Measurements from ENCODE around the gene ELAVL3.
A peak's percentile ranks its signal among the peaks of the same experiment; 100 is the strongest.
"Not testable (repeated sequence)": the region's sequence is repeated elsewhere in the genome, so short reads cannot be mapped to it uniquely, and the experiment has no call there.

ELAVL3 gene

GRCh38 chr19:11435833-11436313 is 45.0 kb downstream of the ELAVL3 start:
- ChIA-PET POLR2A (interaction anchor here (1.0 to 1.8 kb wide), 5 partner anchors 14 to 62 kb away, joined by 3 to 12 read pairs (median 6); partner anchors contain the start of gene SWSAP1), CTCF (interaction anchor here (0.6 to 1.4 kb wide), 10 partner anchors 10 to 142 kb away, joined by 3 to 8 read pairs (median 3); no protein-coding TSS in a partner anchor)
- no peak for DNase-seq (ENCODE audit: extremely low spot score)
- TF ChIP-seq FOXA1 (IDR thresholded peaks at IDR 0.05): no peak
- TF ChIP-seq BHLHE40 (IDR thresholded peaks at IDR 0.05; ENCODE audit: borderline replicate concordance): no peak
- no peak for TF ChIP-seq FOXK2 (IDR thresholded peaks at IDR 0.05)
- no peak for TF ChIP-seq SP1 (IDR thresholded peaks at IDR 0.05)
- no peak for TF ChIP-seq L3MBTL2 (conservative IDR thresholded peaks at IDR 0.05)
- no peak for TF ChIP-seq ELF4 (IDR thresholded peaks at IDR 0.05)
- no peak for TF ChIP-seq CTBP1 (IDR thresholded peaks at IDR 0.05; ENCODE audit: borderline replicate concordance)
- no peak for TF ChIP-seq TARDBP (IDR thresholded peaks at IDR 0.05)
- no peak for TF ChIP-seq ARNT (IDR thresholded peaks at IDR 0.05)
- TF ChIP-seq HDGF (IDR thresholded peaks at IDR 0.05; ENCODE audit: borderline replicate concordance): no peak
- no peak for TF ChIP-seq NFRKB (IDR thresholded peaks at IDR 0.05)
- TF ChIP-seq, protein P1, sequence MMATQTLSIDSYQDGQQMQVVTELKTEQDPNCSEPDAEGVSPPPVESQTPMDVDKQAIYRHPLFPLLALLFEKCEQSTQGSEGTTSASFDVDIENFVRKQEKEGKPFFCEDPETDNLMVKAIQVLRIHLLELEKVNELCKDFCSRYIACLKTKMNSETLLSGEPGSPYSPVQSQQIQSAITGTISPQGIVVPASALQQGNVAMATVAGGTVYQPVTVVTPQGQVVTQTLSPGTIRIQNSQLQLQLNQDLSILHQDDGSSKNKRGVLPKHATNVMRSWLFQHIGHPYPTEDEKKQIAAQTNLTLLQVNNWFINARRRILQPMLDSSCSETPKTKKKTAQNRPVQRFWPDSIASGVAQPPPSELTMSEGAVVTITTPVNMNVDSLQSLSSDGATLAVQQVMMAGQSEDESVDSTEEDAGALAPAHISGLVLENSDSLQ (IDR thresholded peaks at IDR 0.05): no peak
- TF ChIP-seq ZNF384 (IDR thresholded peaks at IDR 0.05): no peak
- no peak for TF ChIP-seq SUZ12 (IDR thresholded peaks at IDR 0.05)

GRCh38 chr19:11435057-11435832 is 45.6 kb downstream of the ELAVL3 start, which contains the start of the genes ODAD3 and PRKCSH:
Gene ODAD3, minus strand, starts transcription at chr19:11435121. Its CDS starts 105 bp downstream, at chr19:11435016.
Gene PRKCSH, plus strand, starts transcription at chr19:11435635. Its CDS starts 483 bp downstream, at chr19:11436118.
- DNase-seq (ENCODE audit: extremely low spot score): peak; percentile 99
- CTCF ChIA-PET: interaction anchor here (0.6 to 1.4 kb wide), 13 partner anchors 11 to 894 kb away, joined by 3 to 8 read pairs (median 3); partner anchors contain the start of gene TMEM205
- POLR2A ChIA-PET: interaction anchor here (0.6 to 1.8 kb wide), 9 partner anchors 8 to 61 kb away, joined by 3 to 12 read pairs (median 3); partner anchors contain the start of genes RGL3 and SWSAP1
- no peak for TF ChIP-seq FOXM1 (IDR thresholded peaks at IDR 0.05; ENCODE audit: borderline replicate concordance)
- TF ChIP-seq ARNT (IDR thresholded peaks at IDR 0.05): no peak
- peak; percentile 63 for TF ChIP-seq L3MBTL2 (conservative IDR thresholded peaks at IDR 0.05)
- peak; percentile 69 for TF ChIP-seq ELF4 (IDR thresholded peaks at IDR 0.05)
- no peak for TF ChIP-seq ZNF384 (IDR thresholded peaks at IDR 0.05)
- no peak for TF ChIP-seq BHLHE40 (IDR thresholded peaks at IDR 0.05; ENCODE audit: borderline replicate concordance)
- TF ChIP-seq, protein P1 (IDR thresholded peaks at IDR 0.05): peak; percentile 96
- no peak for TF ChIP-seq SP1 (IDR thresholded peaks at IDR 0.05)
- no peak for TF ChIP-seq FOXK2 (IDR thresholded peaks at IDR 0.05)

DNA sequence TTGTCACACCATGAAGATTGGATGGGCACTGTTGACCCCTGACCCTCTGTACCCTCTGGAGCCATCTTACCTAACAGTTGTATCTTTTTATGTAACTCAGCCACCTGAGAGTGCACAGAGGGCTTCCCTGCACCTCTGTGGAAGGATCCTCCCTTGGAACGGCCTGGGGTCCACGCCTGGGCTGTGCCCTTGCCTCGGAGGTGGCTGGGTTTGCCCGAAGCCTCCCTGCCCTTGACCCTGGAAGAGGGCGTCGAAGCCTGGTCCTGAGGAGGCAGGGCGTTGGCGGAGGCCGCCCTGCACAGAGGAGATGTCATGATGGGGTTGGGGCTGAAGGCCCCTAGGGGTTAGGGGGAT is 46.2 kb downstream of the ELAVL3 start:
- CTCF ChIA-PET: interaction anchor here (0.6 to 1.4 kb wide), 7 partner anchors 18 to 893 kb away, joined by 3 to 8 read pairs (median 3); partner anchors contain the start of gene TMEM205

DNA sequence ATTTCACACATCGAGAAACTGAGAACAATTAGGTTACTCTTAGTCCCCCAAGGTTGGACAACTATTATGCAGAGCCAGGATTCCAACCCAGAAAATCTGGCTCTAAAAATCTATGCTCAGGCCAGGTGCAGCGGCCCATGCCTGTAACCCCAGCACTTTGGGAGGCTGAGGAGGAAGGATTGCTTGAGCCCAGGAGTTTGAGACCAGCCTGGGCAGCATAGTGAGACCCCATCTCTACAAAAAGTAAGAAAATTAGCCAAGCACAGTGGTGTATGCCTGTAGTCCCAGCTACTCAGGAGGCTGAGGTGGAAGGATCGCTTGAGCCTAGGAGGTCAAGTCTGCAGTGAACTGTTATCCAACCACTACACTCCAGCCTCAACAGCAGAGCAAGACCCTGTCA is 47.3 kb downstream of the ELAVL3 start:
- CTCF ChIA-PET: interaction anchor here (1.2 kb wide), 1 partner anchor 50 kb away, joined by 3 read pairs; no protein-coding TSS in a partner anchor
- POLR2A ChIA-PET; DNase-seq (ENCODE audit: extremely low spot score): not testable (repeated sequence)

More for the DNA sequence above, 46.2 kb downstream of the ELAVL3 start:
- POLR2A ChIA-PET: interaction anchor here (0.6 to 1.8 kb wide), 9 partner anchors 9 to 60 kb away, joined by 3 to 12 read pairs (median 3); partner anchors contain the start of genes RGL3 and SWSAP1
- TF ChIP-seq SUZ12 (IDR thresholded peaks at IDR 0.05) (no peak), HDGF (IDR thresholded peaks at IDR 0.05; ENCODE audit: borderline replicate concordance) (no peak), BHLHE40 (IDR thresholded peaks at IDR 0.05; ENCODE audit: borderline replicate concordance) (no peak), FOXM1 (IDR thresholded peaks at IDR 0.05; ENCODE audit: borderline replicate concordance) (no peak), CTBP1 (IDR thresholded peaks at IDR 0.05; ENCODE audit: borderline replicate concordance) (no peak), ELF4 (IDR thresholded peaks at IDR 0.05) (no peak), ZNF384 (IDR thresholded peaks at IDR 0.05) (no peak), TARDBP (IDR thresholded peaks at IDR 0.05) (no peak), NFRKB (IDR thresholded peaks at IDR 0.05) (no peak), ARNT (IDR thresholded peaks at IDR 0.05) (no peak), L3MBTL2 (conservative IDR thresholded peaks at IDR 0.05) (no peak), LEF1 (IDR thresholded peaks at IDR 0.05; ENCODE audit: borderline replicate concordance) (no peak), SP1 (IDR thresholded peaks at IDR 0.05) (no peak)
- TF ChIP-seq, protein P1 (IDR thresholded peaks at IDR 0.05): no peak
- DNase-seq (ENCODE audit: extremely low spot score): no peak

GRCh38 chr19:11426656-11427055 is 54.2 kb downstream of the ELAVL3 start:
- ChIA-PET POLR2A (no interaction called here), CTCF (interaction anchor here (0.6 kb wide), 2 partner anchors 28 to 1058 kb away, joined by 3 read pairs; partner anchors contain the start of gene ZNF709)
- DNase-seq (ENCODE audit: extremely low spot score): no peak
- TF ChIP-seq ZNF384 (IDR thresholded peaks at IDR 0.05) (no peak), HDGF (IDR thresholded peaks at IDR 0.05; ENCODE audit: borderline replicate concordance) (no peak), SUZ12 (IDR thresholded peaks at IDR 0.05) (no peak), NFRKB (IDR thresholded peaks at IDR 0.05) (no peak), FOXA1 (IDR thresholded peaks at IDR 0.05) (no peak), CTBP1 (IDR thresholded peaks at IDR 0.05; ENCODE audit: borderline replicate concordance) (no peak), ARNT (IDR thresholded peaks at IDR 0.05) (no peak), TARDBP (IDR thresholded peaks at IDR 0.05) (no peak)
- TF ChIP-seq, protein P1 (IDR thresholded peaks at IDR 0.05): no peak

Measured in HEK293T (cell line).